NT2/D1 (cell line): ENCODE data around the gene RNPEPL1.

ENCODE experiments used
- YY1 ChIP-seq: IDR thresholded peaks from 2 replicates; pipeline ENCODE4 v1.6.1; 2011; ENCODE audit not compliant: insufficient read length, insufficient read depth
- ZNF274 ChIP-seq: IDR thresholded peaks from 2 replicates; pipeline ENCODE4 v1.6.1; 2011; ENCODE audit warnings: mild to moderate bottlenecking, low read depth, low read length

GRCh38 chr2:240567137-240567871, 980 bp upstream of the RNPEPL1 start:
- no peak for TF ChIP-seq YY1
- TF ChIP-seq ZNF274 = no peak
